Caco-2 (cell line): ENCODE data around the gene RBM39. TPM values are rescaled to one million over a fixed set of nuclear protein-coding genes. Genes with fewer than 3 reads are reported as not detected.
A peak's percentile ranks its signal among the peaks of the same experiment; 100 is the strongest.

Source experiments
- BruUV-seq: library from RNA; stranded (reverse); fragments of 400-500 nt; replicated peaks from 2 replicates; lab custom pipeline; 2021; lab: Mats Ljungman, UMichigan
- CTCF ChIA-PET: fragments of 300-600 bp; sonication (Branson Sonifier 250); formaldehyde crosslinking; loops from one replicate; lab custom pipeline; 2022; ENCODE audit warnings: antibody characterized with exemption; lab: Charles Lee
- POLR2A ChIA-PET: fragments of 300-600 bp; sonication (Branson Sonifier 250); formaldehyde crosslinking; loops from one replicate; lab custom pipeline; 2022; ENCODE audit warnings: antibody characterized with exemption; lab: Charles Lee
- DNase-seq, 2 experiments: peaks; one replicate each; pipeline versions ENCODE4 v3.0.0 to v3.0.0-alpha.2; 2020 to 2022
- H3K27me3 ChIP-seq: replicated peaks from 2 replicates; pipeline ENCODE4 v1.6.0; 2011; ENCODE audit warnings: low read length; ENCODE audit not compliant: control insufficient read depth, insufficient read depth
- H3K36me3 ChIP-seq: 2 replicates; pipeline ENCODE4 v1.5.1; 2011; ENCODE audit warnings: low read length; ENCODE audit not compliant: control insufficient read depth, insufficient read depth
- H3K4me1 ChIP-seq: fragments of 250-450 bp; sonication (Bioruptor Pico); 2 replicates; pipeline ENCODE4 v1.5.1; 2020; ENCODE audit warnings: mild to moderate bottlenecking
- H3K4me3 ChIP-seq: 2 replicates; pipeline ENCODE4 v1.5.1; 2011; ENCODE audit warnings: low read depth, mild to moderate bottlenecking, control low read depth, low read length
- H3K9me3 ChIP-seq: fragments of 250-450 bp; sonication (Bioruptor Pico); 2 replicates; pipeline ENCODE4 v1.5.1; 2020; ENCODE audit warnings: mild to moderate bottlenecking, moderate library complexity
- H3K27ac Mint-ChIP-seq: one replicate; pipeline ENCODE4 v1.8.0; 2022; ENCODE audit warnings: mixed read lengths; ENCODE audit not compliant: unreplicated experiment
- H3K27me3 Mint-ChIP-seq: one replicate; pipeline ENCODE4 v1.8.0; 2022; ENCODE audit warnings: mixed read lengths; ENCODE audit not compliant: insufficient read depth, unreplicated experiment
- H3K36me3 Mint-ChIP-seq: one replicate; pipeline ENCODE4 v1.8.0; 2022; ENCODE audit warnings: mild to moderate bottlenecking, mixed read lengths; ENCODE audit not compliant: insufficient read depth, unreplicated experiment
- H3K4me1 Mint-ChIP-seq: one replicate; pipeline ENCODE4 v1.8.0; 2022; ENCODE audit warnings: low read depth, mixed read lengths; ENCODE audit not compliant: unreplicated experiment
- H3K4me3 Mint-ChIP-seq: one replicate; pipeline ENCODE4 v1.8.0; 2022; ENCODE audit warnings: mild to moderate bottlenecking, moderate library complexity, mixed read lengths; ENCODE audit not compliant: unreplicated experiment
- H3K9me3 Mint-ChIP-seq: one replicate; pipeline ENCODE4 v1.8.0; 2022; ENCODE audit warnings: mixed read lengths; ENCODE audit not compliant: unreplicated experiment
- CTCF ChIP-seq, 2 experiments: fragments of 200-600 bp in 1 of 2; IDR thresholded peaks; 1 replicate in 1 of 2; 2 replicates in 1 of 2; pipeline versions ENCODE4 v1.5.1 to v1.8.0; 2011 to 2022; ENCODE audit warnings: antibody characterized with exemption in 1 of 2, control low read depth in 1 of 2, inconsistent platforms in 1 of 2, low read depth in 1 of 2, low read length in 1 of 2, mild to moderate bottlenecking in 1 of 2, moderate library complexity in 1 of 2; ENCODE audit not compliant: insufficient read depth in 1 of 2, severe bottlenecking in 1 of 2, unreplicated experiment in 1 of 2
- intact Hi-C: fragments of 100-400 bp; cut with micrococcal nuclease; formaldehyde crosslinking; loops from one replicate; pipeline ENCODE4 v1.10.0; 2022; ENCODE audit not compliant: unreplicated experiment
- total RNA-seq: library from RNA; stranded (reverse); gene quantifications from 2 replicates; pipeline ENCODE4 v1.2.3, GENCODE V29; 2022

Gene RBM39
- total RNA-seq, 1 experiment from 2014 or later, result 750 TPM

- no peaks in the 10 kb centered on the region for H3K27me3 ChIP-seq
- H3K9me3 ChIP-seq, result no peaks in the 10 kb centered on the region
- Mint-ChIP-seq H3K4me1 (peaks cover 43% of the 10 kb centered on the region), H3K27me3 (no peaks in the 10 kb centered on the region), H3K27ac (no peak overlapping the region), H3K4me3 (no peak overlapping the region), H3K36me3 (peaks cover 99% of the 10 kb centered on the region), H3K9me3 (no peaks in the 10 kb centered on the region)
- POLR2A ChIA-PET, result interaction anchor here (0.6 kb wide), 1 partner anchor 37 kb away, joined by 5 read pairs; the partner anchor contains the start of genes NFS1 and ROMO1
- CTCF ChIA-PET, result no interaction called here
- intact Hi-C loops, result no loop called here
- no peak overlapping the region for H3K4me3 ChIP-seq
- no TSS peak for BruUV-seq
- peaks cover 64% of the 10 kb centered on the region for H3K4me1 ChIP-seq
- no peak for TF ChIP-seq CTCF (IDR thresholded peaks at IDR 0.05; ENCODE audit: insufficient read depth in 1 of 2, low read depth in 1 of 2, low read length in 1 of 2, severe bottlenecking in 1 of 2, unreplicated experiment in 1 of 2)
- H3K36me3 ChIP-seq, result peaks cover 32% of the 10 kb centered on the region
- DNase-seq, result no peak
These were observed 6.1 kb downstream of the RBM39 start for GRCh38 chr20:35735826-35736470.

GRCh38 chr20:35734777-35735649 lies 7.0 kb downstream of the RBM39 start:
- peaks cover 99% of the 10 kb centered on the region for H3K36me3 Mint-ChIP-seq
- H3K4me3 Mint-ChIP-seq, result peak overlapping the region; percentile 28
- CTCF ChIA-PET, result no interaction called here

More at GRCh38 chr20:35734777-35735649, 7.0 kb downstream of the RBM39 start:
- no TSS peak for BruUV-seq
- DNase-seq, result no peak
- peaks cover 32% of the 10 kb centered on the region for H3K36me3 ChIP-seq
- no peak overlapping the region for H3K4me3 ChIP-seq
- H3K27me3 Mint-ChIP-seq, result no peaks in the 10 kb centered on the region
- intact Hi-C loops, result no loop called here
- no peak overlapping the region for H3K27ac Mint-ChIP-seq
- H3K9me3 ChIP-seq, result no peaks in the 10 kb centered on the region
- no peaks in the 10 kb centered on the region for H3K9me3 Mint-ChIP-seq
- peaks cover 45% of the 10 kb centered on the region for H3K4me1 Mint-ChIP-seq
- no peak for TF ChIP-seq CTCF (IDR thresholded peaks at IDR 0.05; ENCODE audit: insufficient read depth in 1 of 2, low read depth in 1 of 2, low read length in 1 of 2, severe bottlenecking in 1 of 2, unreplicated experiment in 1 of 2)
- H3K27me3 ChIP-seq, result no peaks in the 10 kb centered on the region
- POLR2A ChIA-PET, result interaction anchor here (0.6 to 1.0 kb wide), 2 partner anchors 9 to 36 kb away, joined by 4 to 5 read pairs; partner anchors contain the start of genes NFS1 and ROMO1
- H3K4me1 ChIP-seq, result peaks cover 68% of the 10 kb centered on the region
